SK-N-SH treated with all-trans-retinoic acid at 6 μM for 48 hours (cell line): ENCODE results near the gene HES5.

Experiments used
- ATAC-seq: fragments of 200-7000 bp; cut with Tn5 transposase; 3 replicates; pipeline ENCODE4 v1.9.1; 2020; ENCODE audit warnings: mild to moderate bottlenecking, moderate library complexity
- ARNTL ChIP-seq: fragments of 450-650 bp; formaldehyde crosslinking; IDR thresholded peaks from 2 replicates; pipeline ENCODE4 v1.5.0; 2020; ENCODE audit warnings: low read depth, mild to moderate bottlenecking, moderate library complexity, borderline replicate concordance
- BACH2 ChIP-seq: fragments of 250-450 bp; sonication (Bioruptor Pico); IDR thresholded peaks from 2 replicates; pipeline ENCODE4 v1.9.0; 2021; ENCODE audit warnings: mild to moderate bottlenecking, borderline replicate concordance
- CSDC2 ChIP-seq: fragments of 250-450 bp; sonication (Bioruptor Pico); IDR thresholded peaks from 2 replicates; pipeline ENCODE4 v1.5.0; 2020; ENCODE audit warnings: mild to moderate bottlenecking, moderate library complexity
- ESRRG ChIP-seq: fragments of 250-450 bp; sonication (Bioruptor Pico); IDR thresholded peaks from 2 replicates; pipeline ENCODE4 v1.6.1; 2021; ENCODE audit warnings: mild to moderate bottlenecking
- GLIS3 ChIP-seq: fragments of 250-450 bp; sonication (Bioruptor Pico); IDR thresholded peaks from 2 replicates; pipeline ENCODE4 v1.5.0; 2020; ENCODE audit warnings: mild to moderate bottlenecking, moderate library complexity
- ISL1 ChIP-seq: fragments of 250-450 bp; sonication (Bioruptor Pico); IDR thresholded peaks from 2 replicates; pipeline ENCODE4 v2.1.2; 2022; ENCODE audit warnings: mild to moderate bottlenecking, moderate library complexity
- OSR1 ChIP-seq: fragments of 250-450 bp; sonication (Bioruptor Pico); IDR thresholded peaks from 2 replicates; pipeline ENCODE4 v1.8.0; 2022; ENCODE audit warnings: moderate library complexity, mild to moderate bottlenecking, inconsistent platforms
- PPARA ChIP-seq: fragments of 250-450 bp; sonication (Bioruptor Pico); IDR thresholded peaks from 2 replicates; pipeline ENCODE4 v1.5.0; 2020; ENCODE audit warnings: mild to moderate bottlenecking, borderline replicate concordance
- RARB ChIP-seq: fragments of 250-450 bp; sonication (Bioruptor Pico); IDR thresholded peaks from 2 replicates; pipeline ENCODE4 v1.8.0; 2021; ENCODE audit warnings: mild to moderate bottlenecking, moderate library complexity
- SNAI2 ChIP-seq: fragments of 250-450 bp; sonication (Bioruptor Pico); IDR thresholded peaks from 2 replicates; pipeline ENCODE4 v1.5.0; 2020; ENCODE audit warnings: mild to moderate bottlenecking, moderate library complexity
- TOX ChIP-seq: fragments of 250-450 bp; sonication (Bioruptor Pico); IDR thresholded peaks from 2 replicates; pipeline ENCODE4 v1.8.0; 2021; ENCODE audit warnings: mild to moderate bottlenecking, moderate library complexity, borderline replicate concordance
- ZFP3 ChIP-seq: fragments of 250-450 bp; sonication (Bioruptor Pico); IDR thresholded peaks from 2 replicates; pipeline ENCODE4 v1.5.0; 2020; ENCODE audit warnings: mild to moderate bottlenecking, moderate library complexity
- ZFP30 ChIP-seq: fragments of 450-650 bp; formaldehyde crosslinking; IDR thresholded peaks from 2 replicates; pipeline ENCODE4 v1.5.0; 2022; ENCODE audit warnings: mild to moderate bottlenecking, moderate library complexity
- ZNF8 ChIP-seq: fragments of 450-650 bp; formaldehyde crosslinking; IDR thresholded peaks from 2 replicates; pipeline ENCODE4 v1.5.0; 2020; ENCODE audit warnings: mild to moderate bottlenecking, moderate library complexity
- TF ChIP-seq, protein P1 (sequence below): fragments of 250-450 bp; sonication (Bioruptor Pico); IDR thresholded peaks from 2 replicates; pipeline ENCODE4 v1.5.1; 2020; ENCODE audit warnings: low read depth, mild to moderate bottlenecking, moderate library complexity
- TF ChIP-seq, protein P2 (sequence below): fragments of 250-450 bp; sonication (Bioruptor Pico); IDR thresholded peaks from 2 replicates; pipeline ENCODE4 v1.8.0; 2021; ENCODE audit warnings: low read depth, mild to moderate bottlenecking, moderate library complexity, borderline replicate concordance
- TF ChIP-seq, protein P3 (sequence below): fragments of 250-450 bp; sonication (Bioruptor Pico); IDR thresholded peaks from 2 replicates; pipeline ENCODE4 v1.5.0; 2020; ENCODE audit warnings: mild to moderate bottlenecking, moderate library complexity
- TF ChIP-seq, protein P4 (sequence below): fragments of 250-450 bp; sonication (Bioruptor Pico); IDR thresholded peaks from 2 replicates; pipeline ENCODE4 v1.5.1; 2021; ENCODE audit warnings: mild to moderate bottlenecking, moderate library complexity
- TF ChIP-seq, protein P5 (sequence below): fragments of 250-450 bp; sonication (Bioruptor Pico); IDR thresholded peaks from 2 replicates; pipeline ENCODE4 v1.8.0; 2020; ENCODE audit warnings: mild to moderate bottlenecking, moderate library complexity, borderline replicate concordance

The HES5 gene

DNA sequence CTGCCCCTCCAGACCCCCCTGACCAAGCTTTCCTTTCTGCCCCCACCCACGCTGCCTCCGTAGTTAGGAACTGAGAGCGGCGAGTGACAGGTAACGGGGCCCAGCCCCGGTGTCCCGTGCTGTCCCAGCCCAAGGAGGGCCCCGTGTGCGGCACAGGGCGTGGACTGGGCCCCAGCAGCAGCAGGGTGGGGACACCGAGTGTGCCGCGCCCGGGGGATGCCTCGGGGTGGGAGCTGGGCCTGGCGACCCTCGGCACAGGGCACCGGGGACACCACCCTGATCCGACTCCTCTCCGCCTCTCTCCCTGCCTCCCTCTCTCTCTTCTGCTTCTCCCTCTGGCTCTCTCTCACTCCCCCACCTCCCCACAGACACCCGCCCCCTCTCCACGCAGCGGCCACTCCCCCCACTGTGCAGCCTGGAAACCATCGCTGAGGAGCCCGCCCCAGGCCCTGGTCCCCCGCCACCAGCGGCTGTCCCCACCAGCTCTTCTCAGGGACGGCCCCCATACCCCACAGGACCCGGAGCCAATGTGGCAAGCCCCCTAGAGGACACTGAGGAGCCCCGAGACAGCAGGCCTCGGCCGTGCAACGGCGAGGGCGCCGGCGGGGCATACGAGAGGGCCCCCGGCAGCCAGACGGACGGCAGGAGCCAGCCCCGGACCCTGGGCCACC lies 26.4 kb downstream of the HES5 start (continued):
- TF ChIP-seq, protein P1, sequence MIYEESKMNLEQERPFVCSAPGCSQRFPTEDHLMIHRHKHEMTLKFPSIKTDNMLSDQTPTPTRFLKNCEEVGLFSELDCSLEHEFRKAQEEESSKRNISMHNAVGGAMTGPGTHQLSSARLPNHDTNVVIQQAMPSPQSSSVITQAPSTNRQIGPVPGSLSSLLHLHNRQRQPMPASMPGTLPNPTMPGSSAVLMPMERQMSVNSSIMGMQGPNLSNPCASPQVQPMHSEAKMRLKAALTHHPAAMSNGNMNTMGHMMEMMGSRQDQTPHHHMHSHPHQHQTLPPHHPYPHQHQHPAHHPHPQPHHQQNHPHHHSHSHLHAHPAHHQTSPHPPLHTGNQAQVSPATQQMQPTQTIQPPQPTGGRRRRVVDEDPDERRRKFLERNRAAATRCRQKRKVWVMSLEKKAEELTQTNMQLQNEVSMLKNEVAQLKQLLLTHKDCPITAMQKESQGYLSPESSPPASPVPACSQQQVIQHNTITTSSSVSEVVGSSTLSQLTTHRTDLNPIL (CRISPR knock-in tag) = no peak
- no peak for TF ChIP-seq TOX (CRISPR knock-in tag)

DNA sequence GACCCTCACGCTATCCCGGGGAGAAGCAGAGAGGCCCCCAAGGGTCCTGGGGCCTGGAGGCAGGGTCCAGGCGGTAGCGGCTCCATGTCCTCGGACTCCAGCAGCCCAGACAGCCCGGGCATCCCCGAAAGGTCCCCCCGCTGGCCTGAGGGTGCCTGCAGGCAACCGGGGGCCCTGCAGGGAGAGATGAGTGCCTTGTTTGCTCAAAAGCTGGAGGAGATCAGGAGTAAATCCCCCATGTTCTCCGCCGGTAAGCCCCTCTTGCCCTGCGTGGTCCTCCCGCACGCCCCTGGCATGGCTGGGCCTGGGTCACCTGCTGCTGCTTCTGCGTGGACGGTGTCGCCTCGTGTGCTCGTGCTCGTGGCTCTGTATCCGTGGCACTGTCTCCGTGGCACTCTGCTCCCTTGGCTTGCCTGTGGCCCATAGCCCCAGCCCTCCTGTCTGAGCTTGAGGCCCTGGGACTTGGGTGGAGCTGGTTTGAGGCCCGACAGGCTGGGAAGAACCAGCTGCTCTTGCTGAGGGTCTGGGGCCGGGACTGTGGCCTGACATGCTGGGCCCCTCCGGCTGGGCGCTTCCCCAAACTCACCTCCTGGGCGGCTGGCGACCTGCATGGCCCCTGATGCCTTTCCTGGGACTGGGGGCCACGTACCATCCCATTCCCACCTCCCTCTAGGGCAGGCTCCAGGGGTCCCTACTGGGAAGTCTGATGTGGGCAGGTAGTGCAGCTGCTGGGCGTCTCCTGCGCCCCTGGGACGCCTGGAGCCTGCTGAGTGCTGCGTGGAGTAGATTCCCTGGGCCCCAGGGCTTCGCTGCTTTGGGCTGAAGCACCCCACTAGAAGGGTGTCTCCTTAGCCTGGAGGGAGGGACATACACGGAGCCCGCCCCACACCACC lies 27.2 kb downstream of the HES5 start:
- TF ChIP-seq OSR1 = no peak
- no peak for TF ChIP-seq BACH2 (CRISPR knock-in tag)
- ATAC-seq = no peak

DNA sequence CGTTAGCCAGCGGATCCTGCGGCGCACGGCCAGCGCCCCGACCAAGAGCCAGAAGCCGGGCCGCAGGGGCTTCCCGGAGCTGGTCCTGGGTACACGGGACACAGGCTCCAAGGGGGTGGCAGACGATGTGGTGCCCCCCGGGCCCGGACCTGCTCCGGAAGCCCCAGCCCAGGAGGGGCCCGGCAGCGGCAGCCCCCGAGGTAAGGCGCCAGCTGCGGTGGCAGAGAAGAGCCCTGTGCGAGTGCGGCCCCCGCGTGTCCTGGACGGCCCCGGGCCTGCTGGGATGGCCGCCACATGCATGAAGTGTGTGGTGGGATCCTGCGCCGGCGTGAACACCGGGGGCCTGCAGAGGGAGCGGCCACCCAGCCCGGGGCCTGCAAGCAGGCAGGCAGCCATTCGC lies 27.9 kb downstream of the HES5 start:
- no peak for ATAC-seq
- no peak for TF ChIP-seq ZFP30 (CRISPR knock-in tag)
- no peak for TF ChIP-seq SNAI2 (CRISPR knock-in tag)
- no peak for TF ChIP-seq CSDC2 (CRISPR knock-in tag)
- no peak for TF ChIP-seq RARB (CRISPR knock-in tag)
- TF ChIP-seq ZFP3 (CRISPR knock-in tag) = no peak
- no peak for TF ChIP-seq PPARA
- no peak for TF ChIP-seq OSR1
- TF ChIP-seq ARNTL (CRISPR knock-in tag) = no peak
- TF ChIP-seq GLIS3 (CRISPR knock-in tag) = no peak
- TF ChIP-seq, protein P1 (CRISPR knock-in tag) = no peak
- TF ChIP-seq ISL1 = no peak

DNA sequence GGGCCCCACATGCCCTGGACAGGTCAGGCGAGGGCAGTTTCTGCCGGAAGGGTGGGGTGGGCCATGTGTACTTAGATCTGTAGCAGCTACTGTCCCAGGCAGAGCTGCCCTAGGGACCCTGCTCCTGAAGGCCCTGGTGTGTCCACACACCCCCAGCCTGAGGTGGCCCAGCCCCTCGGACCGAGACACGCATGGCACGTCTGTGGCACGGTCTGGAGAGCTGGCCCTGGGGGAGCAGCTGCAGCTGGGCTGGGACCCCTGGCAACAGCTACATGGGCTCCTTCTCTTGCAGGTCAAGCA lies 28.3 kb downstream of the HES5 start:
- ATAC-seq = no peak
- TF ChIP-seq ISL1 (no peak), ZFP3 (CRISPR knock-in tag) (no peak), BACH2 (CRISPR knock-in tag) (no peak), ZNF8 (no peak), ZFP30 (CRISPR knock-in tag) (no peak), ARNTL (CRISPR knock-in tag) (no peak), RARB (CRISPR knock-in tag) (no peak)
- TF ChIP-seq, protein P2, sequence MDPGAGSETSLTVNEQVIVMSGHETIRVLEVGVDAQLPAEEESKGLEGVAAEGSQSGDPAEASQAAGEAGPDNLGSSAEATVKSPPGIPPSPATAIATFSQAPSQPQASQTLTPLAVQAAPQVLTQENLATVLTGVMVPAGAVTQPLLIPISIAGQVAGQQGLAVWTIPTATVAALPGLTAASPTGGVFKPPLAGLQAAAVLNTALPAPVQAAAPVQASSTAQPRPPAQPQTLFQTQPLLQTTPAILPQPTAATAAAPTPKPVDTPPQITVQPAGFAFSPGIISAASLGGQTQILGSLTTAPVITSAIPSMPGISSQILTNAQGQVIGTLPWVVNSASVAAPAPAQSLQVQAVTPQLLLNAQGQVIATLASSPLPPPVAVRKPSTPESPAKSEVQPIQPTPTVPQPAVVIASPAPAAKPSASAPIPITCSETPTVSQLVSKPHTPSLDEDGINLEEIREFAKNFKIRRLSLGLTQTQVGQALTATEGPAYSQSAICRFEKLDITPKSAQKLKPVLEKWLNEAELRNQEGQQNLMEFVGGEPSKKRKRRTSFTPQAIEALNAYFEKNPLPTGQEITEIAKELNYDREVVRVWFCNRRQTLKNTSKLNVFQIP = no peak

DNA sequence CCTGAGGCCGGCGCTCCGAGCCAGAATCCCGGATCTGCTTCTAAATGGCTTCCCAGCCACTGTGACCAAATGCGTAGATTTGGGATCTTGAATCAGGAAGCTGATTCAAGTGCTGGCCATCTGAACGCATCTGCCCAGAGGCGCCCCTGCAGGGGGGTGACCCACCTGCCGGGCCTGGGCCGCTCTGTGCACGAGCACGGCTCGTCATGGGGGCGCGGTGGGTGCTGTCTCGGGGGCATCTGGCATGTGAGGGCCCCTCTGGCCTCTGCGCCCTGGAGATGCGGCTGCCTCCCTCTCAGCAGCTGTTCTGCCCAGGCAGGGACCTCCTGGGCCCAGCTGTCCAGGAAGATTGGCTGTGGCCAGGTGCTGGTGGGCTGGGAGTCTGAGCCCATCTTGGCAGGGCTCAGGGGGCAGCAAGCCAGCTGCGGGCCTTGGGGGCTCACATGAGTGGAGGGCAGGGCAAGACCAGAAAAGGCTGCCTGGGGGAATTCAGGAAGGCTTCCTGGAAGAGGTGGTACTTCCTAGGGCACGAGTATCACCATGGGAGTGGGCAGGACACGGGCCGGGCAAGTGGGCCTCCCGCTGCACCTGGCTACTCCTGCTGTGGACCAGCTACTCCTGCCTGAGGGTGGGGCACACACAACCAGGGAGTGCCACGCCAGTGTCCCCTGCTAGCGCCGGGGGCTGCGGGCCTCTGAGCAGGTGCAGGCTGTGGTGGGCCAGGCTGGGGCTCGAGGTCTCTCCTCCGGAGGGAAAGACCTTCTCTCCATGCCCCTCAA lies 28.8 kb downstream of the HES5 start:
- ATAC-seq = no peak

More for the DNA sequence above, 28.8 kb downstream of the HES5 start:
- TF ChIP-seq ESRRG (CRISPR knock-in tag) (no peak), SNAI2 (CRISPR knock-in tag) (no peak), ZNF8 (no peak), RARB (CRISPR knock-in tag) (no peak), ZFP3 (CRISPR knock-in tag) (no peak), TOX (CRISPR knock-in tag) (no peak), PPARA (no peak)
- TF ChIP-seq, protein P3, sequence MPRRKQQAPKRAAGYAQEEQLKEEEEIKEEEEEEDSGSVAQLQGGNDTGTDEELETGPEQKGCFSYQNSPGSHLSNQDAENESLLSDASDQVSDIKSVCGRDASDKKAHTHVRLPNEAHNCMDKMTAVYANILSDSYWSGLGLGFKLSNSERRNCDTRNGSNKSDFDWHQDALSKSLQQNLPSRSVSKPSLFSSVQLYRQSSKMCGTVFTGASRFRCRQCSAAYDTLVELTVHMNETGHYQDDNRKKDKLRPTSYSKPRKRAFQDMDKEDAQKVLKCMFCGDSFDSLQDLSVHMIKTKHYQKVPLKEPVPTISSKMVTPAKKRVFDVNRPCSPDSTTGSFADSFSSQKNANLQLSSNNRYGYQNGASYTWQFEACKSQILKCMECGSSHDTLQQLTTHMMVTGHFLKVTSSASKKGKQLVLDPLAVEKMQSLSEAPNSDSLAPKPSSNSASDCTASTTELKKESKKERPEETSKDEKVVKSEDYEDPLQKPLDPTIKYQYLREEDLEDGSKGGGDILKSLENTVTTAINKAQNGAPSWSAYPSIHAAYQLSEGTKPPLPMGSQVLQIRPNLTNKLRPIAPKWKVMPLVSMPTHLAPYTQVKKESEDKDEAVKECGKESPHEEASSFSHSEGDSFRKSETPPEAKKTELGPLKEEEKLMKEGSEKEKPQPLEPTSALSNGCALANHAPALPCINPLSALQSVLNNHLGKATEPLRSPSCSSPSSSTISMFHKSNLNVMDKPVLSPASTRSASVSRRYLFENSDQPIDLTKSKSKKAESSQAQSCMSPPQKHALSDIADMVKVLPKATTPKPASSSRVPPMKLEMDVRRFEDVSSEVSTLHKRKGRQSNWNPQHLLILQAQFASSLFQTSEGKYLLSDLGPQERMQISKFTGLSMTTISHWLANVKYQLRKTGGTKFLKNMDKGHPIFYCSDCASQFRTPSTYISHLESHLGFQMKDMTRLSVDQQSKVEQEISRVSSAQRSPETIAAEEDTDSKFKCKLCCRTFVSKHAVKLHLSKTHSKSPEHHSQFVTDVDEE (CRISPR knock-in tag) = no peak
- TF ChIP-seq, protein P4, sequence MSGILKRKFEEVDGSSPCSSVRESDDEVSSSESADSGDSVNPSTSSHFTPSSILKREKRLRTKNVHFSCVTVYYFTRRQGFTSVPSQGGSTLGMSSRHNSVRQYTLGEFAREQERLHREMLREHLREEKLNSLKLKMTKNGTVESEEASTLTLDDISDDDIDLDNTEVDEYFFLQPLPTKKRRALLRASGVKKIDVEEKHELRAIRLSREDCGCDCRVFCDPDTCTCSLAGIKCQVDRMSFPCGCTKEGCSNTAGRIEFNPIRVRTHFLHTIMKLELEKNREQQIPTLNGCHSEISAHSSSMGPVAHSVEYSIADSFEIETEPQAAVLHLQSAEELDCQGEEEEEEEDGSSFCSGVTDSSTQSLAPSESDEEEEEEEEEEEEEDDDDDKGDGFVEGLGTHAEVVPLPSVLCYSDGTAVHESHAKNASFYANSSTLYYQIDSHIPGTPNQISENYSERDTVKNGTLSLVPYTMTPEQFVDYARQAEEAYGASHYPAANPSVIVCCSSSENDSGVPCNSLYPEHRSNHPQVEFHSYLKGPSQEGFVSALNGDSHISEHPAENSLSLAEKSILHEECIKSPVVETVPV = no peak
- TF ChIP-seq, protein P1 (CRISPR knock-in tag) = no peak
- TF ChIP-seq, protein P5, sequence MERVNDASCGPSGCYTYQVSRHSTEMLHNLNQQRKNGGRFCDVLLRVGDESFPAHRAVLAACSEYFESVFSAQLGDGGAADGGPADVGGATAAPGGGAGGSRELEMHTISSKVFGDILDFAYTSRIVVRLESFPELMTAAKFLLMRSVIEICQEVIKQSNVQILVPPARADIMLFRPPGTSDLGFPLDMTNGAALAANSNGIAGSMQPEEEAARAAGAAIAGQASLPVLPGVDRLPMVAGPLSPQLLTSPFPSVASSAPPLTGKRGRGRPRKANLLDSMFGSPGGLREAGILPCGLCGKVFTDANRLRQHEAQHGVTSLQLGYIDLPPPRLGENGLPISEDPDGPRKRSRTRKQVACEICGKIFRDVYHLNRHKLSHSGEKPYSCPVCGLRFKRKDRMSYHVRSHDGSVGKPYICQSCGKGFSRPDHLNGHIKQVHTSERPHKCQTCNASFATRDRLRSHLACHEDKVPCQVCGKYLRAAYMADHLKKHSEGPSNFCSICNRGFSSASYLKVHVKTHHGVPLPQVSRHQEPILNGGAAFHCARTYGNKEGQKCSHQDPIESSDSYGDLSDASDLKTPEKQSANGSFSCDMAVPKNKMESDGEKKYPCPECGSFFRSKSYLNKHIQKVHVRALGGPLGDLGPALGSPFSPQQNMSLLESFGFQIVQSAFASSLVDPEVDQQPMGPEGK (CRISPR knock-in tag) = no peak
